Ecto neural progenitor cell (in vitro differentiated cells): ENCODE measurements around the gene ADORA1.

ENCODE experiments used
- DNase-seq: peaks from one replicate; pipeline ENCODE4 v3.0.0-alpha.2; 2018; ENCODE audit warnings: low spot score

The ADORA1 gene

GRCh38 chr1:203093754-203094410 lies 33.6 kb upstream of the ADORA1 start:
- DNase-seq: no peak

GRCh38 chr1:203095061-203095690 lies 32.4 kb upstream of the ADORA1 start:
- no peak for DNase-seq

- no peak for DNase-seq
Measured at GRCh38 chr1:203096566-203096965, 31.0 kb upstream of the ADORA1 start.

- DNase-seq: no peak
Measured at GRCh38 chr1:203097001-203097400, 30.5 kb upstream of the ADORA1 start.

GRCh38 chr1:203098445-203098844 lies 29.1 kb upstream of the ADORA1 start:
- peak; percentile 23 for DNase-seq

GRCh38 chr1:203098914-203099520 lies 28.5 kb upstream of the ADORA1 start:
- DNase-seq: peak; percentile 17

GRCh38 chr1:203099805-203100515 lies 27.6 kb upstream of the ADORA1 start:
- peak; percentile 19 for DNase-seq

- no peak for DNase-seq
Measured at GRCh38 chr1:203100516-203100869, 27.0 kb upstream of the ADORA1 start.

- peak; percentile 32 for DNase-seq
Measured at GRCh38 chr1:203101813-203102634, 25.5 kb upstream of the ADORA1 start.

GRCh38 chr1:203103216-203103615 lies 24.3 kb upstream of the ADORA1 start:
- DNase-seq: no peak

- DNase-seq: no peak
Measured at GRCh38 chr1:203103829-203104495, 23.6 kb upstream of the ADORA1 start.

GRCh38 chr1:203104789-203105390 lies 22.6 kb upstream of the ADORA1 start:
- no peak for DNase-seq

GRCh38 chr1:203112475-203112874 lies 15.1 kb upstream of the ADORA1 start:
- DNase-seq: no peak

- no peak for DNase-seq
Measured at GRCh38 chr1:203113308-203113707, 14.2 kb upstream of the ADORA1 start.

GRCh38 chr1:203114202-203114601 lies 13.3 kb upstream of the ADORA1 start:
- DNase-seq: no peak

- DNase-seq: no peak
Measured at GRCh38 chr1:203116091-203116820, 11.3 kb upstream of the ADORA1 start.

- DNase-seq: peak; percentile 92
Measured at GRCh38 chr1:203117611-203118575, 9.6 kb upstream of the ADORA1 start.

- DNase-seq: peak; percentile 38
Measured at GRCh38 chr1:203120325-203121153, 7.0 kb upstream of the ADORA1 start.
